ENCODE data around the gene TEX11.
"Not testable (repeated sequence)": the region's sequence is repeated elsewhere in the genome, so short reads cannot be mapped to it uniquely, and the experiment has no call there.

TEX11 gene

GRCh38 chrX:70908541-70908940, at the start of gene TEX11:
TSS of gene TEX11 (minus strand) at chrX:70908711. CDS start at chrX:70907789, 922 bp downstream.
- no peak for DNase-seq (ENCODE audit: low spot score)

GRCh38 chrX:70954871-70955270, 46.4 kb upstream of the TEX11 start:
- DNase-seq (ENCODE audit: low spot score): no peak

GRCh38 chrX:70924294-70924911, 15.9 kb upstream of the TEX11 start:
- no peak for DNase-seq (ENCODE audit: low spot score)

- DNase-seq (ENCODE audit: low spot score): no peak
Measured at GRCh38 chrX:70922774-70923473, 14.4 kb upstream of the TEX11 start.

GRCh38 chrX:70921709-70922352, 13.3 kb upstream of the TEX11 start:
- no peak for DNase-seq (ENCODE audit: low spot score)

GRCh38 chrX:70916754-70917153, 8.2 kb upstream of the TEX11 start:
- no peak for DNase-seq (ENCODE audit: low spot score)

- no peak for DNase-seq (ENCODE audit: low spot score)
Measured at GRCh38 chrX:70907900-70908299, 611 bp downstream of the TEX11 start.

GRCh38 chrX:70901465-70901864, 7.0 kb downstream of the TEX11 start:
- no peak for DNase-seq (ENCODE audit: low spot score)

GRCh38 chrX:70890441-70890840, 18.1 kb downstream of the TEX11 start:
- DNase-seq (ENCODE audit: low spot score): not testable (repeated sequence)

GRCh38 chrX:70878902-70879301, 29.6 kb downstream of the TEX11 start:
- no peak for DNase-seq (ENCODE audit: low spot score)

GRCh38 chrX:70852294-70852693, 56.2 kb downstream of the TEX11 start:
- DNase-seq (ENCODE audit: low spot score): no peak

GRCh38 chrX:70844081-70844480, 64.4 kb downstream of the TEX11 start:
- not testable (repeated sequence) for DNase-seq (ENCODE audit: low spot score)

- not testable (repeated sequence) for DNase-seq (ENCODE audit: low spot score)
Measured at GRCh38 chrX:70843620-70844019, 64.9 kb downstream of the TEX11 start.

GRCh38 chrX:70834589-70834988, 73.9 kb downstream of the TEX11 start:
- no peak for DNase-seq (ENCODE audit: low spot score)

GRCh38 chrX:70826715-70827114, 81.8 kb downstream of the TEX11 start:
- DNase-seq (ENCODE audit: low spot score): no peak

GRCh38 chrX:70825366-70825765, 83.1 kb downstream of the TEX11 start:
- DNase-seq (ENCODE audit: low spot score): no peak

- DNase-seq (ENCODE audit: low spot score): no peak
Measured at GRCh38 chrX:70808942-70809940, 99.3 kb downstream of the TEX11 start.

GRCh38 chrX:70806081-70806480, 102.4 kb downstream of the TEX11 start:
- DNase-seq (ENCODE audit: low spot score): no peak

- DNase-seq (ENCODE audit: low spot score): not testable (repeated sequence)
Measured at GRCh38 chrX:70796742-70797141, 111.8 kb downstream of the TEX11 start.

GRCh38 chrX:70774223-70774622, 134.3 kb downstream of the TEX11 start:
- no peak for DNase-seq (ENCODE audit: low spot score)

GRCh38 chrX:70769659-70770227, 138.8 kb downstream of the TEX11 start:
- no peak for DNase-seq (ENCODE audit: low spot score)

GRCh38 chrX:70762285-70762684, 146.2 kb downstream of the TEX11 start:
- no peak for DNase-seq (ENCODE audit: low spot score)

Measured in AG20443 (cell line).